Stimulated activated CD4-positive, alpha-beta T cell treated with anti-CD3 and anti-CD28 coated beads, Interleukin-12 subunit alpha, Interleukin-12 subunit beta, amount 100 ng/mL, for 4 hours (primary cell): Measurements from ENCODE around the gene KRT31.
"Not testable (repeated sequence)": the region's sequence is repeated elsewhere in the genome, so short reads cannot be mapped to it uniquely, and the experiment has no call there.

Experiments
- DNase-seq: peaks from one replicate; pipeline ENCODE4 v3.0.0-alpha.2; 2020

The KRT31 gene

DNA sequence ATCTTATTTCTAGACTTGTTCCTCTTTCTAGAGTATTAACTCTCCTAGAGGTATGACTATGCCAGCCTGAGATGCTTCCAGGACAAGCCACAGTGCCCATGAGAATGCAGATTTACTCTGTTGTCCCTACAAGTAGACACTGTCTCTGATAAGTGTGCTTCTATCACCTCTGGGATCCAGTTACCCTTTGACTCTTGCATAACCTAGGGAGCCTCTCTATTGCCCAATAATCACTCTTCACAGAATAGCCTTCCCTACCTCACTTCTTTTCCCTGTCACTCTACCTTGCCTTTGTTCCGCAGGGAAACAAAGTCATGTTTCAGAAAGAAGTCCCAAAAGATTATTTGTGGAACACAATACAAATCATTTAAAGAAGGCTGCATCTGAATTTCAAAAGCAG is 13.7 kb downstream of the KRT31 start:
- DNase-seq: no peak

DNA sequence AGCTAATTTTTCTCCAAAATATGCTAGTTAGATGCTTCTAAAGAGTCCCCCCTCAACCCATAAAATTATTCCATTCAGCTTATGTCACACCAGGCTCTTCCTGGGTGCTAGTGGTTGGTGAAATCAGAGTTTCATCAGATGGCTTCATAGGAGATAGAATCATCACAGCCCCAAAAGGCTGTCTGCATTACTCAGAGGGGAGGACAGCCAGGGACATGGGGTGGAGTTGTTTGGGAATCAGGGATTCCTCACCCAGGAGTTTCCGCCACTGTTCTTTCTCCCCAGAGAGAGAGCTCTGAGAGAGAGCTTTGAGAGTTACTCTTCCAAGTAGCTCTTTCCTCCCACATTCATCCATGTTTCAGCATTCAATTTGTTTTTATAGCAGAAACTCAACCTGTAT is 15.0 kb downstream of the KRT31 start:
- no peak for DNase-seq

DNA sequence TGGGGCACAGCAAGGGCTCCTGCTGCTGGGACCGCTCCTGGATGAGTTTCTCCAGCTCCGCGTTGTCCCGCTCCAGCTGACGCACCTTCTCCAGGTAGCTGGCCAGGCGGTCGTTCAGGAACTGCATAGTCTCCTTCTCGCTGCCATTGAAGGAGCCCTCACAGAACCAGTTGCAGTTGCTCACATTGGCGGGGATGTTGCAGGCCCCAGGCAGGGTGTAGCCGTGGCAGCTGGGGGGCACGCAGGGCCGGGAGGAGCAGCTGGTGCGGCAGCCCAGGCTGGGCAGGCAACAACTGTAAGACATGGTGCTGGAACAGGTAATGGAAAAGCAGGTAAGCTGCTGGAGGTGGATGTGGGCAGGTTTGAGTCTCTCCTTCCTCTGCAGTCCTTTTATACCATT is 15.5 kb downstream of the KRT31 start, which contains the start of gene KRT34:
Gene KRT34 (minus strand): TSS at position 364 of the 400 bp plus-strand sequence. CDS start 60 bp downstream, at position 304.
- DNase-seq: not testable (repeated sequence)

GRCh38 chr17:41380091-41380490 is 17.3 kb downstream of the KRT31 start:
- DNase-seq: not testable (repeated sequence)

GRCh38 chr17:41377546-41377945 is 19.9 kb downstream of the KRT31 start:
- DNase-seq: no peak

- no peak for DNase-seq
These were observed 27.7 kb downstream of the KRT31 start, which contains the start of gene KRT33B for GRCh38 chr17:41369713-41370112. Gene KRT33B, minus strand, starts transcription at chr17:41369813. Its CDS starts 63 bp downstream, at chr17:41369750.

DNA sequence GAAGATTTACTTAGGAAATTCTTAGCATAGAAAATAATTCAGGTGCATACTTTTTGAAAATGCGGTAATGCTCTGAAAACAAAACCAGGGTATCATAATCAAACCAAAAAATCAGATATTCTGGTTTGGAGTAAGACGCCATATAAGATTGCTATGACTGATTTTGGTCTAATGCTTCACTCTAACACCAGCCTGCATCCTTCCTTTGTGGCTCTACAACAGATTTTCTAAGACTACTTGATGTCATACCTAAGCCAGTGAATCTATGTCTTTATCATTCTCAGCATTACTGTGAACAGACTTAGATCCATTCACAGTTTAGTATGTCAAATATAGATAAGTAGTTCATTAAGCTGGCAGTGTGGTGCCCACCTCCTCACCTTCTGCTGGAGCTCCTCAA is 28.4 kb downstream of the KRT31 start:
- no peak for DNase-seq

GRCh38 chr17:41367426-41368075 is 29.9 kb downstream of the KRT31 start:
- no peak for DNase-seq

DNA sequence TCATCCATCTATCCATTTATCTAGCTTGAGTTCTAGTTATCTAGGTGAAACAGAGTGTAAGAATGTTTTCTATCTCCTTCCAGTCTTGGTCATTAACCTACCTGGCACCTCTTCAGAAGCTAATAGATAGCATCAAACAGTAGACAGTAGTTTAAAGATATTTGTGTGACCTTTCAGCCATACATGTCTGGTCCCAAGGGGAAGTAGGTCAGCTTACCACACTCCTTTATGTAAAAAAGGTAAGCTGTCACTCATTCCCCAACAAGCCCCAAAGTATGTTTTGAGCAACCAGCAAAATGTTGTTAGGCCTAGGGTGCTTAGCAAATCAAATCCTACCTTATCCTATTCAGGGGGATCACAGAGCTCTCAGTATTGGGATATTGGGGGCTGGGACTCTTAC is 31.3 kb downstream of the KRT31 start:
- DNase-seq: no peak

GRCh38 chr17:41363881-41364280 is 33.5 kb downstream of the KRT31 start:
- no peak for DNase-seq

- DNase-seq: no peak
These were observed 37.0 kb downstream of the KRT31 start for GRCh38 chr17:41360296-41360995.

- DNase-seq: no peak
These were observed 42.9 kb downstream of the KRT31 start for GRCh38 chr17:41354536-41354935.

DNA sequence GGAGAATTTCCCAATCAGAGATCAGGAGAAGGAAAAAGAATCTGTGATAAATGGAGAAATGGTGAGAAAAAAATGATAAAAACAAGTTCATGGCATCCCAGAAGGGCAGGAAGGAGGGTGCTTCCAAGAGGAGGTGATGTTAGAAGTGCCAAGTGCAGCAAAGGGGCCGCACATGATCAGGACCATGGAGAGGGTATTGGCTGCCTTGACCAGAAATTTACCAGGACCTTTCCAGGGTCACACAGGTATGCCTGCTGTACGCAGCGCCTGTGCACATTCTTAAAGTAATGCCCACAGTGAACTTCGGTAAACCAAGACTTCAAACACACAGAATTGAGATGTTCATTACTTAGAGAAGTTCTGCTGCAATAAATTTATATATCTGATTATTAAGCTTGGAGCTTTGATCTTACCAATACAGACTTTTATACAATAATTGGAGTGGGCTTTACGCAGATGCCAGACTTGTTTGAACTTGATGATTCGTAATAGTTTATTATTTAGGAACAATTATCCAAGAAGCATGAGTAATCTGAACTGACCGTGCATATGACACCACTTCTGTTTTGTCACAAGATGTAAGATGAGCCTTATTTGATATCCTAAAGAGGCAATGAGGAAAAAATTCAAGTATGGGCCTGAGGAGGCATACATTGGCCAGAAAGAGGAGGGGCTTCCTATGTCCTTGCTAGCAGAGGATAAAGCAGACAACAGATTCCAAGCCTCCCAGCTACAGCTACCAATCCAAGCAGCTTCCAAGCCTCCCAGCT is 44.6 kb downstream of the KRT31 start:
- no peak for DNase-seq

GRCh38 chr17:41351177-41351576 is 46.2 kb downstream of the KRT31 start:
- no peak for DNase-seq

- DNase-seq: not testable (repeated sequence)
These were observed 47.0 kb downstream of the KRT31 start, which contains the start of gene KRT33A for GRCh38 chr17:41350381-41350878. Gene KRT33A, minus strand, starts transcription at chr17:41350828. Its CDS starts 61 bp downstream, at chr17:41350767.

- DNase-seq: no peak
These were observed 49.3 kb downstream of the KRT31 start for GRCh38 chr17:41347869-41348760.

DNA sequence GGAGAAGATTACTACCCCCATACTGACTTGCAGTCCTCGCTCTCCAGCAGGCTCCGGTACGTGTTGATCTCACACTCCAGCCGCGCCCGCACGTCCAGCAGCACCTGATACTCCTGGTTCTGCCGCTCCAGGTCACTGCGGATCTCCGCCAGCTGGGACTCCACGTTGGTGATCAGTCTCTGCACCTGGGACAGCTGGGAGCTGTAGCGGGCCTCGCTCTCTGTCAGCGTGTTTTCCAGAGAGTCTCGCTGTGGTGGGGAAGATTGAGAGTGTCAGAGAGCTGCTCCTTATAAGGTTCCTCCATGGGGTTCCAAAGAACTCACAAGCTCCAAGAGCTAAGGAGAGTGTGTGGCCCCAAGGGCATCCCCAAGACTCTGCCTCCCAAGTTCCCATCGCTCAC is 51.0 kb downstream of the KRT31 start:
- not testable (repeated sequence) for DNase-seq

- no peak for DNase-seq
These were observed 51.4 kb downstream of the KRT31 start for GRCh38 chr17:41345992-41346391.
